ENCODE results near the gene CPNE9.

The CPNE9 gene

GRCh38 chr3:9687514-9687913, 16.1 kb upstream of the CPNE9 start:
- DNase-seq (ENCODE audit: low read depth in 2 of 2), result no peak

- DNase-seq (ENCODE audit: low read depth in 2 of 2), result no peak
Measured at GRCh38 chr3:9688961-9689360, 14.7 kb upstream of the CPNE9 start.

GRCh38 chr3:9689757-9690156, 13.9 kb upstream of the CPNE9 start:
- no peak for DNase-seq (ENCODE audit: low read depth in 2 of 2)

DNA sequence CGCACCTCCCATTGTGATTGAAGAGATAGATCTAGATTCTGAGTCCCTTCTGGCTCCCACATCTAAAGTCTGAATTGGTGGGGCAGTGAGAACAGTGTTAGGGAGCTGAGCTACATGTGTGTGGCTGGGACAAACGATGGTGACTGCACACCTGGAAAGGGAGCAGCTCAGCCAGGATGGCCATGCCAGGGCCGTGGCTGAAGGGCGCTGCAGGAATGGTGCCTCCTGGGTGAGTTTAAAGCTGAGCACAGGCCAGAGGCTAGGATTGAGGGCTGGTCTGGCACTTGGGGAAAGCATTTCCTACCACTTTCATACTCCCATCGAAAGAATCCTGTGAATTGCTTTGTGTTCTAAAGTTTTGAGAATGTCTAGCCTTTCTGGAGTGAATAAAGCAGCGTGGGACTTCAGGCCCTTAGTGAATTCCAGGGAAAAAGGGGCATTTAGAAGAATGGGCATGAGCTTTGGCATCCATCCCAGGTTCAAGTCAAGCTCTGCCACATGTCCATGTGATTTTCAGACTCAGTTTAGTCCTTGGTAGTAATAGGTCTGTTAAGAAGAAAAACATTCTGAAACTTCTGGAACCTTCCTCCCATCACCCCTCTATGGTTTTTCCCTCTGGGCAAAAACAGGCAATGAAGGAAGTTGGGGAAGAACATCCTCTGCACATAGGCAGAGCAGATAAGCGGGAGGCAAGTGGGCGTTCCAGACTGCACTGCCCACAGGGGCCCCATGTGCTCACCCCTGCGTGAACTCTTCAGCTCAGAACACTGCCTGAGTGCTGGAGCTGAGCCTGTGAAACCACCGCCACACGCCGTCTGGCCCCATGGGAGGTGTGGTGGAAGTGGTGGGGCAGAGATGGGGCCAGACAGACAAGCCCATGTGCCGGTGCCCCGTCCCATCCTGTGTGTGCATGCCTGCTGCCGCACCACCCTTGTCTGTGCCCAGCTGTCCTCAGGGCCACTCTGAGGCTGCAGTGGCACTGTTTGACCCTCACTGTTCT, 12.9 kb upstream of the CPNE9 start:
- no peak for DNase-seq (ENCODE audit: low read depth in 2 of 2)

DNA sequence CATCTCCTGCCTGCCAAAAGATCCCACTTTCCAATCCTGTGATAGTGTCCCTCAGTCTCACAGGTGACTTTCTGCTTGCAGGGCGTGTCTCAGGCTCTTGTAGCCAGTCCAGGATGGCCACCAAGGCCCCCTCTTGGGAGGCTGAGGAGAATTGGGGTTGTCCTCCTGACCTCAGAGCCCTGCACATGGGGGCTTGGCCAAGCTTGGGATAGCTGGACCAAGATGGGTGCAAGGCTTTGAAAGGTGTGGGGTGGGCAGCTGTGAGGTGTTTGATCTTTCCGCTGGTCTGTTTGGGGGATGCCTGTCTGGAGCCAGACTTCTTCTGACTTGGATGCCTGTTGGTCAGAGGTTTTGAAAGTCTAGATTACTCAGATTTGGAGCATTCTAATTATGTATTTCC, 12.0 kb upstream of the CPNE9 start:
- DNase-seq (ENCODE audit: low read depth in 2 of 2), result no peak

DNA sequence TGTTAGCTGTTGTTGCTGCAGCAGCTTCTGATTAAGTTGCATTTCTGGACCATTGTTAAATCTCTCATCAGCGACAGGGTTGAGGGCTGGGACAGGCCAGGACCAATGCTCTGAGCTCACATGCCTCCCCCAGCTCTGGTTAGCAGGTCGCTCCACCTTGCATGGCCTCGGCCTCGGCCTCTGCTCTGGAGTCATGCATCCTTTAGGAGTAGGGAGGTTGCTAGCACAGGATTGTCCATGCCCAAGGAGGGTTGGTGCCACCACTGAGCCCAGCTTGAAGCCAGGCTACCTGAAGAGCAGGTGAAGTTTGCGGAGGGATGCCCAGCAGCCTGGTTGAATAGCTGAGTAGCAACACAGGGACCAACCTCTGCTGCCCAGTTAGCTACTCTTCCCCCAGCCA, 11.2 kb upstream of the CPNE9 start:
- no peak for DNase-seq (ENCODE audit: low read depth in 2 of 2)

- no peak for DNase-seq (ENCODE audit: low read depth in 2 of 2)
Measured at GRCh38 chr3:9695345-9695744, 8.3 kb upstream of the CPNE9 start.

GRCh38 chr3:9695746-9696145, 7.9 kb upstream of the CPNE9 start:
- no peak for DNase-seq (ENCODE audit: low read depth in 2 of 2)

DNA sequence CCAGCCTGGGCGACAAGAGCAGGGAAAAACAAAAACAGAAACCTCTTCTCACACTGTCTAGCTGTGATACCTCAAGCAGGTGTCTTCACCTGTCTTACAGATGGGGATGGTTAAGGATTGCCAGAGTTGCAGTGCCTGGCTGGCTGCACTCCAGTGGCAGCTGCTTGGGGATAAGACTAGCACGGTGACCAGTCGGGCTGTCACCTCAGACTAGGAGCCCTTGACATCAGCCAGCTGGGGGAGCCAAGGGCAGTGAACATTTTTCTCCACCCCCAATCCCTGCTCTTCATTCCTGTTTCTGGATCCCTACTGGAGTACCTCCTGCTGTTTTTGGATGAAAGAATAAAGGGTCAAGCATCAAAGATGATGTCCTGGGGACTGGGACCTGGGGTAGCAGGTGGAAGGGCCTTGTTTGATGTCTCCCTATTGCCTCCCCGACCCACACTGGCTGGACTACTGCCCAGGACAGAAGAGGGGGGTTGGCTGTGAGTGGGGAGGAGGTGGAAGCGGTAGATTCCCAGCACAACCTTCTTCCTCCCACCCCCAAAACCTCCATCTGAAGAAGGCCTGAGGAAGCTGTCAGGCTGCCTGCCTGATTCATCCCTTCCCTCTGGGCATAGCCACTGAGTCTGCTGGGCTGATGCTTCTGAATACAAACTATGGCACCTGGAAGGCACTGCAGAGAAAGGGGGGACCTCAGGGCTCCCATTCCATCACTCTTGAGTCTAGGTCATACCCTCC, 7.0 kb upstream of the CPNE9 start:
- no peak for DNase-seq (ENCODE audit: low read depth in 2 of 2)

DNA sequence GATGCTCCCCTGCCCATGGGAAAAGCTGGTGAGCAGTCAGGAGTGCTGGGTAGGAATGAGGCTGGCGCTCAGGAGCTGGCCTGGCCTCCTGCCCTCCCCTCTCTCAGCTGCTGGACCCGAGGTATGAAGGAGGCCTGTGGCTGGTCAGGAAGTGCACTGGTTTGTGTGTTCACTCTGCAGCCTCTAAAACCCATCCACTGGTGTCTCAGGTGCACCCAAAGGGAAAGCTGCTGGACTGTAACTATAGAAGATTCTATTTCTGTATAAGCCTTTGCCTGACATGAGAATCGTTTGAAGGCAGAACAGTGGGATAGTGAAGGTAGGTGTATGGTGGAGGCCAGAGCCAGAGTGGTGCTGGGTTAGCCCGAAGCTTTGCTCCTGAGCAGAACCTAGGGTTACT, 5.7 kb upstream of the CPNE9 start:
- no peak for DNase-seq (ENCODE audit: low read depth in 2 of 2)

DNA sequence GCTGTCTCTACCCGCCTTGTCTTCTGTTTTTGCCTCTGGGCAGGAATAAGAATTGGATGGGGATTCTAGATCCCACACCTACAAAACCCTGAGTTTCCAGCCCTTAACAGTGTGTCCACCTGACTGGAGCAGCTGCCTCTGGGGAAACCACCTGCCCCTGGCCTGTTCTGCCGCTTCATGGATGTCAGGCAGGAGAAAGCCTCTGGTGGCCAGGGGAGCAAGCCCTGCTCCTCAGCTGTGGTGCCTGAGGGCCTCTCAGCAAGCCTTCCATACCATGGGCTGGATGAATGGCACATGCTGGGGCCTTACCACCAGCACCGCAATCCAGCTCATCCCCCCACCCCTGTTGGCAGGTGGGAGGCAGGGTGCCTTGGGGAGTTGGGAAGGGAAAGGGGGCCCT, 5.3 kb upstream of the CPNE9 start:
- no peak for DNase-seq (ENCODE audit: low read depth in 2 of 2)

DNA sequence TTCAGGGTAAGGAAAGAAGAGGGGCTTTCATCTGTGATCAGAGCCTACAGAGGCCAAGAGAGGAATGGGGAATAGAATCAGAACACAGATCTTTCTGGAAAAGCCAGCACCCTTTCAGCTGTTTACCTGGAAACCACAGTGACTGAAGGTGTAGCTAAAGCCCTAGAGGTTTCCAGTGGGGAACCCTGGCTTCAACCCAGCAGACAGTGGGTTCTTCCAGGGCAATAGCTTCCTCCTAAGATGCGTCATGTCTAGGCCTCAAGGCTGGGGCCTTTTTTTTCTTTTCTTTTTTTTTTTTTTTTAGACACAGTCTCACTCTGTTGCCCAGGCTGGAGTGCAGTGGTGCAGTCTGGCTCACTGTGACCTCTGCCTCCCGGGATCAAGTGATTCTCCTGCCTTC, 3.1 kb upstream of the CPNE9 start:
- DNase-seq (ENCODE audit: low read depth in 2 of 2), result no peak

GRCh38 chr3:9701006-9701405, 2.6 kb upstream of the CPNE9 start:
- DNase-seq (ENCODE audit: low read depth in 2 of 2), result no peak

DNA sequence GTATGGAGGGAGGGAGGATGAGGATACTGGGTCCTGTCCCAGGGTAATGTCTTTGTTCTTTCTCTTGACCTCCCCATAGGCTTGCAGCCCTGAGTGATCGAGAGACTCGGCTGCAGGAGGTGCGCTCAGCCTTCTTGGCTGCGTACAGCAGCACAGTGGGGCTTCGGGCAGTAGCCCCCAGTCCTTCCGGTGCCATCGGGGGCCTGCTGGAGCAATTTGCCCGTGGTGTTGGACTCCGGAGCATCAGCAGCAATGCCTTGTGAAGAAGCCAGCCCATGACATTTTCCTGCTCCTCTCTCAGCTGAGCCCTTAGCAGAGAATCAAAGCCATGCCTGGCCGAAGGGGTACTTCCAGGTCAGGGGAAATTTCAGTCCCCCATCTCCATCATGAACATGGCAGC, 1.9 kb upstream of the CPNE9 start:
- no peak for DNase-seq (ENCODE audit: low read depth in 2 of 2)

- DNase-seq (ENCODE audit: low read depth in 2 of 2), result no peak
Measured at GRCh38 chr3:9703240-9703639, 393 bp upstream of the CPNE9 start.

GRCh38 chr3:9704347-9705322, 1.0 kb downstream of the CPNE9 start:
- no peak for DNase-seq (ENCODE audit: low read depth in 2 of 2)

DNA sequence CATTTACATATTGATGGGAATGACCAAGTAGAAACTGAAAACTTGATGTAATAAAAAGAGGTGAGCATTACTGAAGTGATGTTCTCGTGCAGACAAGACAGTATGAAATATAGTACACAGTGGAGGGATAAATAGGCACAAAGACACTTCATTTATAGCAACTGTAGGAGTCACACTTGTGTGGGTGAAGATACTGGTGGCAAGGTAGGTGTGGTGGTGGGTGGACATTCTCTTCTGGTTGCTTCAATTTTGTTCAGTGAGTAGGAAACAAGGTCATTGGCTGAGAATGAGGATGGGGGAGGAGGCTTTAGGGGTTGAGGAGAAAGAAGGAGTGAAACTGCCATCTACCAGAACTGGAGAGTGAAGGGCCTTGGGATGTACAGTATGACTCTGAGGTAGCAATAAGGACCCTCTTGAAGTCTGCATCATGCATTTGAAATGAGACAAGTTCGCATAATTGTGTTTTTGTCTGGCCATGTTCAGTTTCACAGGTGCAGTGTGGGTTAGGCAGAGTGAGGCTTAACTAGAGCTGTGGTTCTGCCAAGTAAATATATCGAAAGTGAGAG, 6.6 kb downstream of the CPNE9 start:
- DNase-seq (ENCODE audit: low read depth in 2 of 2), result no peak

GRCh38 chr3:9712415-9712814, 8.8 kb downstream of the CPNE9 start:
- no peak for DNase-seq (ENCODE audit: low read depth in 2 of 2)

DNA sequence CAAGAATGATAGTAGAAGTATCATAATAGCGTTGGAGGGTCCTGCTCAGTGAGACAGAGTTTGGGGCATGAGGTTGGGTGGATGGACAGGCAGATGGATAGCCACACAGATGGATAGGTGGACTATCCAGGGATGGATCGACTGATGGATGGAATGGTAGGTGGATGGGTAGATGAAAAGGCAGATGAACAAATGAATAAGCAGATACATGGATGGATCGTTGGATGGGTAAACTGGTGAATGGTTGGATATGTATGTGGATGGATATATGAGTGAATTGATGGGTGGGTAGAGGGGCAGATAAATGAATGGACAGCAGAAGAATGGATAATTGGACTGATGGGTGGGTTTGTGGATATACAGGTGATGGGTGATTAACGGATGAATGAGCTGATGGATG, 9.5 kb downstream of the CPNE9 start:
- DNase-seq (ENCODE audit: low read depth in 2 of 2), result no peak

- no peak for DNase-seq (ENCODE audit: low read depth in 2 of 2)
Measured at GRCh38 chr3:9715136-9715535, 11.5 kb downstream of the CPNE9 start.

- DNase-seq (ENCODE audit: low read depth in 2 of 2), result no peak
Measured at GRCh38 chr3:9715764-9716437, 12.3 kb downstream of the CPNE9 start.

Data from stimulated activated CD8-positive, alpha-beta memory T cell treated with anti-CD3 and anti-CD28 coated beads, Interleukin-2, amount 100 ng/mL, for 48 hours (primary cell).